ENCODE results near the gene GABRE.

Gene GABRE

GRCh38 chrX:151984328-151984727 lies 9.9 kb upstream of the GABRE start:
- peaks cover 18% of the 10 kb centered on the region for H3K9me3 ChIP-seq (ENCODE audit: control insufficient read depth, low read depth, low read length)
- H3K36me3 ChIP-seq (ENCODE audit: control insufficient read depth, low read depth, low read length) = no peaks in the 10 kb centered on the region
- H3K27me3 ChIP-seq (ENCODE audit: control insufficient read depth, insufficient read depth, low read length) = no peaks in the 10 kb centered on the region
- no peaks in the 10 kb centered on the region for H3K4me1 ChIP-seq (ENCODE audit: control insufficient read depth, low read depth, low read length)
- H3K4me3 ChIP-seq (ENCODE audit: low read length) = no peak overlapping the region
- no peak overlapping the region for H3K9ac ChIP-seq (ENCODE audit: low read length)
- no peak overlapping the region for H3K27ac ChIP-seq (ENCODE audit: low read length)

DNA sequence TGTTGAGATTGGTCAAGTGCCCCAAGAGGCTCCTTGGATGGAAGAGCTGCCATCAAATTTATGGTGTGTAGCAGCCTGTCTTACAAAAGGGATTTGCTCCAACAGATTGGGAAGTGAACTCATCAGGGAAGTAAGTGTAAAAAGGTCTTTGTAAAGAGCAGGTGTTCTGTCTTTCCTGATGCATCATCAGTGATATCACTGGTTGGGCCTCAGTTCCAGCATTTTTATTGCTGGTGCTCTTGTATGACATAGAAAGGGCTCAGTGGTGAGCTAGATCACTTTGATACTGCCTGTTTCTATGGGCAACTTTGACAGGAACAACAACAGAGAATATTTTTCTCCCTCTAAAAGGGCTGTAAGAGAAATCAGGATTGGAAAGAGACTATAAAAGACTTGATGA lies 8.7 kb upstream of the GABRE start:
- no peaks in the 10 kb centered on the region for H3K36me3 ChIP-seq (ENCODE audit: control insufficient read depth, low read depth, low read length)
- no peak overlapping the region for H3K9ac ChIP-seq (ENCODE audit: low read length)
- no peaks in the 10 kb centered on the region for H3K4me1 ChIP-seq (ENCODE audit: control insufficient read depth, low read depth, low read length)
- H3K27me3 ChIP-seq (ENCODE audit: control insufficient read depth, insufficient read depth, low read length) = no peaks in the 10 kb centered on the region
- no peak overlapping the region for H3K27ac ChIP-seq (ENCODE audit: low read length)
- no peak overlapping the region for H3K4me3 ChIP-seq (ENCODE audit: low read length)
- peaks cover 18% of the 10 kb centered on the region for H3K9me3 ChIP-seq (ENCODE audit: control insufficient read depth, low read depth, low read length)

DNA sequence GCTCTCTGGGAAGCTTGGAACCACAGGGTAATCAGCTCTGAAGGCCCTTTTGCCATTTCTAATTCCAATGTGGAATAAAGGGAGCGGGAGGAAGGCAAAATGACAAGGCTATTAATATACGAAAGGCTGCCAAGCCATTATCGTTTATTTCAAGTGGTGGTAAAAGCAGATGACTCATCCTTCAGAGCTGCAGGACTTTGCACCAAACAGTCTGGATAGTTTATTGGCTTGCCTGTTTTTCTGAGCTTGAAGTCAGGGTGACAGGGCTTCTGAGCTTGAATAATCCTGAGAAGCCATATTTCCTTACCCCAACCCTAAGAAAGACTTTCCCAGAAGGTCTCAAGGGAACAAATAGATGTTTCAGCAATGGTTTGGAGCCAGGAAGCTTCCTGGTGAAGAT lies 7.7 kb upstream of the GABRE start:
- Histone ChIP-seq H3K27ac (ENCODE audit: low read length) (no peak overlapping the region), H3K9ac (ENCODE audit: low read length) (no peak overlapping the region), H3K4me3 (ENCODE audit: low read length) (no peak overlapping the region), H3K36me3 (ENCODE audit: control insufficient read depth, low read depth, low read length) (no peaks in the 10 kb centered on the region), H3K9me3 (ENCODE audit: control insufficient read depth, low read depth, low read length) (peaks cover 18% of the 10 kb centered on the region), H3K4me1 (ENCODE audit: control insufficient read depth, low read depth, low read length) (no peaks in the 10 kb centered on the region), H3K27me3 (ENCODE audit: control insufficient read depth, insufficient read depth, low read length) (no peaks in the 10 kb centered on the region)

DNA sequence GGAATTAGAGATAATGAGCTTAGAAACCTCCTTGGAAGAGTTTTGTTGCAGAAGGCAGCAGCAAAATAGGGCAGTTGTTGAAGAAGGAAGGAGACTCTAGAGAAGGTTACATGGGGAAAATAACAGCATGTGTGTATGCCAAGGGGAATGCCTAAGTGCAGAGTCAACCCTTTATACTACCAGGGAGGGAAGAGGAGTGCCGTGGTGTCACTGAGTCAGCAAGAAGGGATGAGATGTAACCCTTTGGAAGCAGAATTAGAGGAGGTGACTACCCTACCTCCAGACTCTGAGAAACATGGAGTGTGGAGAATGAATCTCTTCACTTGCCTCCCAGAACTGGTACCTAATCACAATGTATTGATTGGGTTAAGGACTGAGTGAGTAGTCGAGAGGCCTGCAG lies 6.7 kb upstream of the GABRE start:
- no peaks in the 10 kb centered on the region for H3K27me3 ChIP-seq (ENCODE audit: control insufficient read depth, insufficient read depth, low read length)
- peaks cover 21% of the 10 kb centered on the region for H3K9me3 ChIP-seq (ENCODE audit: control insufficient read depth, low read depth, low read length)
- H3K4me3 ChIP-seq (ENCODE audit: low read length) = no peak overlapping the region
- no peak overlapping the region for H3K9ac ChIP-seq (ENCODE audit: low read length)
- no peaks in the 10 kb centered on the region for H3K36me3 ChIP-seq (ENCODE audit: control insufficient read depth, low read depth, low read length)
- H3K4me1 ChIP-seq (ENCODE audit: control insufficient read depth, low read depth, low read length) = no peaks in the 10 kb centered on the region
- no peak overlapping the region for H3K27ac ChIP-seq (ENCODE audit: low read length)

DNA sequence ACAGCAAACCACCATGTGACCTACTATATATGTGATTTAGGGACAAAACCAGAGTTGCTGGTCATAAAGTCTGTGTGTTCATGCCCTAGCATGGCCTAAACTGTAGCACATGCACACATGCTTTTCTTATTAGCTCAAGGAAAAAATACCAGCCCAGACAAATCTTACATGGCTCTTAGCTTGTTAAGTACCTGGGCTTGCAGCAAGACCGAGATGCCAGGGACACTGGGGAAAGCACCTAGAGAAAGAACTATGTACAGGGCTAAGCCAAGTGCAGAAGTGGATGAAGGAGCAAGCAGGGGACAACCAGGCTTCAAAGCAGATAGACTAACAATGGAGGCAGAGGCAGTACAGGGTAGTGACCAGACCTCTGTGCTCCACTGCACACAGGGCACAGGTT lies 3.4 kb upstream of the GABRE start:
- H3K36me3 ChIP-seq (ENCODE audit: control insufficient read depth, low read depth, low read length) = no peaks in the 10 kb centered on the region
- H3K9ac ChIP-seq (ENCODE audit: low read length) = no peak overlapping the region
- no peaks in the 10 kb centered on the region for H3K4me1 ChIP-seq (ENCODE audit: control insufficient read depth, low read depth, low read length)
- H3K27ac ChIP-seq (ENCODE audit: low read length) = no peak overlapping the region
- peaks cover 12% of the 10 kb centered on the region for H3K9me3 ChIP-seq (ENCODE audit: control insufficient read depth, low read depth, low read length)
- no peak overlapping the region for H3K4me3 ChIP-seq (ENCODE audit: low read length)
- H3K27me3 ChIP-seq (ENCODE audit: control insufficient read depth, insufficient read depth, low read length) = peaks cover 25% of the 10 kb centered on the region

- Histone ChIP-seq H3K36me3 (ENCODE audit: control insufficient read depth, low read depth, low read length) (no peaks in the 10 kb centered on the region), H3K4me1 (ENCODE audit: control insufficient read depth, low read depth, low read length) (no peaks in the 10 kb centered on the region), H3K27me3 (ENCODE audit: control insufficient read depth, insufficient read depth, low read length) (peaks cover 27% of the 10 kb centered on the region), H3K9ac (ENCODE audit: low read length) (no peak overlapping the region), H3K27ac (ENCODE audit: low read length) (no peak overlapping the region), H3K4me3 (ENCODE audit: low read length) (no peak overlapping the region), H3K9me3 (ENCODE audit: control insufficient read depth, low read depth, low read length) (peaks cover 11% of the 10 kb centered on the region)
Measured at GRCh38 chrX:151977009-151977408, 2.5 kb upstream of the GABRE start.

- peaks cover 27% of the 10 kb centered on the region for H3K27me3 ChIP-seq (ENCODE audit: control insufficient read depth, insufficient read depth, low read length)
- no peaks in the 10 kb centered on the region for H3K36me3 ChIP-seq (ENCODE audit: control insufficient read depth, low read depth, low read length)
- H3K9ac ChIP-seq (ENCODE audit: low read length) = no peak overlapping the region
- H3K9me3 ChIP-seq (ENCODE audit: control insufficient read depth, low read depth, low read length) = peaks cover 5% of the 10 kb centered on the region
- no peak overlapping the region for H3K27ac ChIP-seq (ENCODE audit: low read length)
- no peak overlapping the region for H3K4me3 ChIP-seq (ENCODE audit: low read length)
- H3K4me1 ChIP-seq (ENCODE audit: control insufficient read depth, low read depth, low read length) = no peaks in the 10 kb centered on the region
Measured at GRCh38 chrX:151975736-151976275, 1.3 kb upstream of the GABRE start.

DNA sequence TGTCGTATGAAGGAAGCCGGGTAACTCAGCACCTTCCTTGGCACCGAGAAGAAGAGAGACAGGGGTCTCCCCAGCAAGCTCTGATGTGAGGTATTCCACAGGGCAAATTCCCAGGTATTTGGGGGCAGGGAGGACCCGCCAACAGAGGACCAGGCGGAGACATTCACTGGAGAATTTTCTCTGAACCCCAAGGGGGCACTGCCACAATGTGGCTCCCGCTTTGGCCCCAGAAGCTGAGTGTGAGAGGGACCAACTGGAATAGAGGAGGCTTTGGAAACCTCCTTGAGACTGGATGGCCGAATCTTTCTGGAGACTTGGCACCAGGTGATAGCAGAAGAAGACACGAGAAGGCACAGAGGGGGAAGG lies 735 bp upstream of the GABRE start:
- Histone ChIP-seq H3K9me3 (ENCODE audit: control insufficient read depth, low read depth, low read length) (peaks cover 2% of the 10 kb centered on the region), H3K27me3 (ENCODE audit: control insufficient read depth, insufficient read depth, low read length) (peaks cover 27% of the 10 kb centered on the region), H3K36me3 (ENCODE audit: control insufficient read depth, low read depth, low read length) (no peaks in the 10 kb centered on the region), H3K9ac (ENCODE audit: low read length) (no peak overlapping the region), H3K4me3 (ENCODE audit: low read length) (peak overlapping the region; percentile 27), H3K27ac (ENCODE audit: low read length) (no peak overlapping the region), H3K4me1 (ENCODE audit: control insufficient read depth, low read depth, low read length) (no peaks in the 10 kb centered on the region)

DNA sequence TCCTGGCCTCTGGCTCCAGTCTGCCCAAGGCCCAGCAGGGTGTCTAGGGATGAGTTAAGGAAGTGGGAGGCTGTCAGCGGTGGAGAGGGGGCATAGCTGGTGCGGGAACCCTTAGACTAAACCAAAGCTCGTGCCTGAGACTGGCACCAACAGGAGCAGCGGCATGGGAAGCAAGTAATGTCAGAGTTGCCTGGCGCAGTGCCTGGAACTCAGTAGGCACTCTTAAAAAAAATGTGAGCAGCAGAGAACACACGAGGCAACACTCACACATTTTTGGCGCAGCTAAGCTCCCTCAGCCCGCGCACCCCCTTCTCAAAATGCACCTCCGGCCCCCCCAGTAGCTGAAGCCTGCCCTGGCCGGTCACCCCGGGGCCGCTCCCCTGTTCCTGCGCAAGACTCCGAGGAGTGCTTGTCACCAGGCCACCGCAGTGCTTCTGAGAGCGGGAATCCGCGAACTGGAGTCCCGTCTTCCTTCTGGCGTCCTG lies 583 bp downstream of the GABRE start:
- Histone ChIP-seq H3K9ac (ENCODE audit: low read length) (no peak overlapping the region), H3K9me3 (ENCODE audit: control insufficient read depth, low read depth, low read length) (peaks cover 8% of the 10 kb centered on the region), H3K27ac (ENCODE audit: low read length) (no peak overlapping the region), H3K4me3 (ENCODE audit: low read length) (peak overlapping the region; percentile 31), H3K36me3 (ENCODE audit: control insufficient read depth, low read depth, low read length) (no peaks in the 10 kb centered on the region), H3K4me1 (ENCODE audit: control insufficient read depth, low read depth, low read length) (no peaks in the 10 kb centered on the region), H3K27me3 (ENCODE audit: control insufficient read depth, insufficient read depth, low read length) (peaks cover 27% of the 10 kb centered on the region)

GRCh38 chrX:151973060-151973661 lies 1.3 kb downstream of the GABRE start:
- H3K4me3 ChIP-seq (ENCODE audit: low read length) = no peak overlapping the region
- no peaks in the 10 kb centered on the region for H3K36me3 ChIP-seq (ENCODE audit: control insufficient read depth, low read depth, low read length)
- peaks cover 27% of the 10 kb centered on the region for H3K27me3 ChIP-seq (ENCODE audit: control insufficient read depth, insufficient read depth, low read length)
- peaks cover 8% of the 10 kb centered on the region for H3K9me3 ChIP-seq (ENCODE audit: control insufficient read depth, low read depth, low read length)
- H3K4me1 ChIP-seq (ENCODE audit: control insufficient read depth, low read depth, low read length) = no peaks in the 10 kb centered on the region
- H3K27ac ChIP-seq (ENCODE audit: low read length) = no peak overlapping the region
- H3K9ac ChIP-seq (ENCODE audit: low read length) = no peak overlapping the region

GRCh38 chrX:151970661-151971060 lies 3.8 kb downstream of the GABRE start:
- Histone ChIP-seq H3K27me3 (ENCODE audit: control insufficient read depth, insufficient read depth, low read length) (peaks cover 25% of the 10 kb centered on the region), H3K27ac (ENCODE audit: low read length) (no peak overlapping the region), H3K9me3 (ENCODE audit: control insufficient read depth, low read depth, low read length) (peaks cover 8% of the 10 kb centered on the region), H3K4me1 (ENCODE audit: control insufficient read depth, low read depth, low read length) (no peaks in the 10 kb centered on the region), H3K9ac (ENCODE audit: low read length) (no peak overlapping the region), H3K4me3 (ENCODE audit: low read length) (no peak overlapping the region), H3K36me3 (ENCODE audit: control insufficient read depth, low read depth, low read length) (no peaks in the 10 kb centered on the region)

- H3K9me3 ChIP-seq (ENCODE audit: control insufficient read depth, low read depth, low read length) = peaks cover 8% of the 10 kb centered on the region
- no peak overlapping the region for H3K9ac ChIP-seq (ENCODE audit: low read length)
- H3K4me1 ChIP-seq (ENCODE audit: control insufficient read depth, low read depth, low read length) = no peaks in the 10 kb centered on the region
- no peaks in the 10 kb centered on the region for H3K36me3 ChIP-seq (ENCODE audit: control insufficient read depth, low read depth, low read length)
- H3K27ac ChIP-seq (ENCODE audit: low read length) = no peak overlapping the region
- peaks cover 19% of the 10 kb centered on the region for H3K27me3 ChIP-seq (ENCODE audit: control insufficient read depth, insufficient read depth, low read length)
- H3K4me3 ChIP-seq (ENCODE audit: low read length) = no peak overlapping the region
Measured at GRCh38 chrX:151970027-151970426, 4.4 kb downstream of the GABRE start.

Data from iPS-18a (cell line).